OCI-LY3 (cell line): Measurements from ENCODE around the gene TULP3.

ENCODE experiments used
- CTCF ChIP-seq: fragments of 200-600, 300-600 bp; sonication (generic); IDR thresholded peaks from 2 replicates; pipeline ENCODE4 v1.5.1; 2014; ENCODE audit warnings: antibody characterized with exemption, low read length, low read depth
- EZH2phosphoT487 ChIP-seq: fragments of 200-600 bp; shearing (Covaris generic); IDR thresholded peaks from 2 replicates; pipeline ENCODE4 v1.6.1; 2018; ENCODE audit warnings: antibody characterized with exemption, mixed run types, low read depth

GRCh38 chr12:2858944-2859421 lies 31.7 kb upstream of the TULP3 start:
- TF ChIP-seq CTCF = no peak
- no peak for TF ChIP-seq EZH2phosphoT487
